Measurements from ENCODE around the gene ST6GALNAC4.

- TF ChIP-seq, protein P1, sequence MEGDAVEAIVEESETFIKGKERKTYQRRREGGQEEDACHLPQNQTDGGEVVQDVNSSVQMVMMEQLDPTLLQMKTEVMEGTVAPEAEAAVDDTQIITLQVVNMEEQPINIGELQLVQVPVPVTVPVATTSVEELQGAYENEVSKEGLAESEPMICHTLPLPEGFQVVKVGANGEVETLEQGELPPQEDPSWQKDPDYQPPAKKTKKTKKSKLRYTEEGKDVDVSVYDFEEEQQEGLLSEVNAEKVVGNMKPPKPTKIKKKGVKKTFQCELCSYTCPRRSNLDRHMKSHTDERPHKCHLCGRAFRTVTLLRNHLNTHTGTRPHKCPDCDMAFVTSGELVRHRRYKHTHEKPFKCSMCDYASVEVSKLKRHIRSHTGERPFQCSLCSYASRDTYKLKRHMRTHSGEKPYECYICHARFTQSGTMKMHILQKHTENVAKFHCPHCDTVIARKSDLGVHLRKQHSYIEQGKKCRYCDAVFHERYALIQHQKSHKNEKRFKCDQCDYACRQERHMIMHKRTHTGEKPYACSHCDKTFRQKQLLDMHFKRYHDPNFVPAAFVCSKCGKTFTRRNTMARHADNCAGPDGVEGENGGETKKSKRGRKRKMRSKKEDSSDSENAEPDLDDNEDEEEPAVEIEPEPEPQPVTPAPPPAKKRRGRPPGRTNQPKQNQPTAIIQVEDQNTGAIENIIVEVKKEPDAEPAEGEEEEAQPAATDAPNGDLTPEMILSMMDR (IDR thresholded peaks at IDR 0.05), result no peak
- no peak for TF ChIP-seq EP300 (IDR thresholded peaks at IDR 0.05; ENCODE audit: low read depth)
- TF ChIP-seq POLR2A (IDR thresholded peaks at IDR 0.05), result no peak
Measured at GRCh38 chr9:127926906-127927200, 10.0 kb upstream of the ST6GALNAC4 start.

All from transverse colon (tissue), 3 donors.